Prostate gland (tissue), 2 donors: Measurements from ENCODE around the gene SEC11A. TPM values are rescaled to one million over a fixed set of nuclear protein-coding genes. Genes with fewer than 3 reads are reported as not detected.

Experiments
- DNase-seq: peaks from one replicate; pipeline ENCODE4 v3.0.0-alpha.2; 2019; ENCODE audit warnings: low spot score
- H3K27ac ChIP-seq, 2 donors: fragments of 200-600 bp; sonication (generic); 2 replicates each; pipeline ENCODE4 v1.5.1; 2017 to 2019
- H3K27me3 ChIP-seq: fragments of 200-600 bp; sonication (generic); replicated peaks from 2 replicates; pipeline ENCODE4 v1.5.1; 2019; ENCODE audit not compliant: insufficient read depth
- H3K36me3 ChIP-seq, 2 donors: fragments of 200-600 bp; sonication (generic); 1 replicate in 1 of 2; 2 replicates in 1 of 2; pipeline versions ENCODE4 v1.5.1 to v1.8.1; 2017 to 2019
- H3K4me1 ChIP-seq: fragments of 200-600 bp; sonication (generic); replicated peaks from 2 replicates; pipeline ENCODE4 v1.5.1; 2019
- H3K4me3 ChIP-seq, 2 donors: fragments of 200-600 bp; sonication (generic); 2 replicates each; pipeline ENCODE4 v1.5.1; 2017 to 2019
- H3K9me3 ChIP-seq: fragments of 200-600 bp; sonication (generic); 2 replicates; pipeline ENCODE4 v1.5.1; 2017
- POLR2A ChIP-seq: fragments of 450-650 bp; IDR thresholded peaks from one replicate; pipeline ENCODE4 v1.6.1; 2016; ENCODE audit warnings: antibody characterized with exemption, mild to moderate bottlenecking
- POLR2AphosphoS5 ChIP-seq: sonication (generic); formaldehyde crosslinking; IDR thresholded peaks from one replicate; pipeline ENCODE4 v1.6.1; 2017; ENCODE audit warnings: antibody characterized with exemption
- WGBS: methylation state at CpG from one replicate; pipeline ENCODE4 v1.1.5; 2018; 5-methylcytosine and 5-hydroxymethylcytosine counted together
- intact Hi-C: fragments of 100-400 bp; cut with DNase I; formaldehyde crosslinking; loops from one replicate; pipeline ENCODE4 v1.14.2; 2022
- total RNA-seq, 2 donors: library from RNA; depleted of rRNA; stranded (reverse); fragments of >200 nt; gene quantifications; one replicate each; pipeline ENCODE4 v1.1.0, GENCODE V29; 2016
- TF ChIP-seq, protein P1 (sequence below), 4 experiments: fragments of 200-600 bp in 2 of 4; fragments of 450-650 bp in 2 of 4; sonication (generic) in 2 of 4; IDR thresholded peaks; 1 replicate in 3 of 4; 2 replicates in 1 of 4; pipeline ENCODE4 v1.5.1; 2016 to 2019; ENCODE audit warnings: antibody characterized with exemption in 4 of 4, mild to moderate bottlenecking in 2 of 4, moderate library complexity in 2 of 4

The SEC11A gene
- total RNA-seq, 2 donors from 2014 or later = 91.2 to 115 TPM

DNA sequence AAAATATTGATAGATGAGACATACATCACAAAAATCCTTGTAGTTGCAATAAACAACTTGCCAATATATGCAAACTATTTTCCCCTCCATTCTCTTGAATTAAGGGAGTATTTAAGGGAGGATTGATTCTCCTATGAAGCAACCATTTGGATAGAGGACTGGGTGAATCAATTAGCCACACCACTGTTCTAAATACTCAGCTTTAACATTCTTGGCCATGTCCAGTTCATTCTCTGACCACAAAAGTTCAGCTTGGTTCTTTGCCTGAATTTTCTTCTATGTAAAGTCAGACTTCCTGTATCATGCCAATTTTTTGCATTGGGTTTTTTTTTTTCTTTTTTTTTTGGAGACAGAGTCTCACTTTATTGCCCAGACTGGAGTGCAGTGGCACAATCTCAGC lies 15.8 kb upstream of the SEC11A start:
- no peak for DNase-seq
- intact Hi-C loops = no loop called here
- TF ChIP-seq, protein P1, sequence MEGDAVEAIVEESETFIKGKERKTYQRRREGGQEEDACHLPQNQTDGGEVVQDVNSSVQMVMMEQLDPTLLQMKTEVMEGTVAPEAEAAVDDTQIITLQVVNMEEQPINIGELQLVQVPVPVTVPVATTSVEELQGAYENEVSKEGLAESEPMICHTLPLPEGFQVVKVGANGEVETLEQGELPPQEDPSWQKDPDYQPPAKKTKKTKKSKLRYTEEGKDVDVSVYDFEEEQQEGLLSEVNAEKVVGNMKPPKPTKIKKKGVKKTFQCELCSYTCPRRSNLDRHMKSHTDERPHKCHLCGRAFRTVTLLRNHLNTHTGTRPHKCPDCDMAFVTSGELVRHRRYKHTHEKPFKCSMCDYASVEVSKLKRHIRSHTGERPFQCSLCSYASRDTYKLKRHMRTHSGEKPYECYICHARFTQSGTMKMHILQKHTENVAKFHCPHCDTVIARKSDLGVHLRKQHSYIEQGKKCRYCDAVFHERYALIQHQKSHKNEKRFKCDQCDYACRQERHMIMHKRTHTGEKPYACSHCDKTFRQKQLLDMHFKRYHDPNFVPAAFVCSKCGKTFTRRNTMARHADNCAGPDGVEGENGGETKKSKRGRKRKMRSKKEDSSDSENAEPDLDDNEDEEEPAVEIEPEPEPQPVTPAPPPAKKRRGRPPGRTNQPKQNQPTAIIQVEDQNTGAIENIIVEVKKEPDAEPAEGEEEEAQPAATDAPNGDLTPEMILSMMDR (IDR thresholded peaks at IDR 0.05) = no peak
- TF ChIP-seq POLR2A (no peak), POLR2AphosphoS5 (no peak)
- H3K27me3 ChIP-seq = no peaks in the 10 kb centered on the region
- no peaks in the 10 kb centered on the region for H3K36me3 ChIP-seq
- H3K4me3 ChIP-seq = no peak overlapping the region
- H3K27ac ChIP-seq = no peak overlapping the region
- H3K9me3 ChIP-seq = no peaks in the 10 kb centered on the region
- no peaks in the 10 kb centered on the region for H3K4me1 ChIP-seq

GRCh38 chr15:84727429-84727828 lies 11.5 kb upstream of the SEC11A start:
- Histone ChIP-seq H3K4me1 (no peaks in the 10 kb centered on the region), H3K27me3 (no peaks in the 10 kb centered on the region), H3K4me3 (no peak overlapping the region), H3K36me3 (no peaks in the 10 kb centered on the region), H3K9me3 (no peaks in the 10 kb centered on the region), H3K27ac (no peak overlapping the region)
- DNase-seq = no peak
- 97% methylated on average over 6 of the region's 6 CpGs for WGBS
- intact Hi-C loops = no loop called here
- TF ChIP-seq POLR2AphosphoS5 = no peak
- TF ChIP-seq, protein P1 (IDR thresholded peaks at IDR 0.05) = no peak
- no peak for TF ChIP-seq POLR2A

- no peak overlapping the region for H3K27ac ChIP-seq
- WGBS = 13% methylated on average over 1 of the region's 1 CpG
- no peaks in the 10 kb centered on the region for H3K36me3 ChIP-seq
- H3K9me3 ChIP-seq = no peaks in the 10 kb centered on the region
- intact Hi-C loops = no loop called here
- no peak overlapping the region for H3K4me3 ChIP-seq
- no peaks in the 10 kb centered on the region for H3K27me3 ChIP-seq
- no peaks in the 10 kb centered on the region for H3K4me1 ChIP-seq
- DNase-seq = no peak
- TF ChIP-seq POLR2AphosphoS5 (no peak), POLR2A (no peak)
- TF ChIP-seq, protein P1 (IDR thresholded peaks at IDR 0.05) = no peak
These were observed 9.1 kb upstream of the SEC11A start for GRCh38 chr15:84725001-84725491.

DNA sequence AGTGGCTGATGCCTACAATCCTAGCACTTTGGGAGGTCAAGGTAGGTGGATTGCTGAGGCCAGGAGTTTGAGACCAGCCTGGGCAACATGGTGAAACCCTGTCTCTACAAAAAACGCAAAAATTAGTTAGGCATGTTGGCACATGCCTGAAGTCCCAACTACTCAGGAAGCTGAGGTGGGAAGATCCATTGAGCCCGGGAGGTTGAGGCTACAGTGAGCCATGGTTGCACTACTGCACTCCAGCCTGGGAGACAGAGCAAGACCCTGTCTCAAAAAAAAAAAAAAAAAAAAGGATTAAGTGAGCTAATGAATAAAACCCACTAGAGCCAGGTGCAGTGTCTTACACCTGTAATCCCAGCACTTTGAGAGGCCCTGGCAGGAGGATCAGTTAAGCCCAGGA lies 6.7 kb upstream of the SEC11A start:
- 48% methylated on average over 2 of the region's 2 CpGs for WGBS
- Histone ChIP-seq H3K4me1 (no peaks in the 10 kb centered on the region), H3K36me3 (no peaks in the 10 kb centered on the region), H3K4me3 (no peak overlapping the region), H3K27me3 (no peaks in the 10 kb centered on the region), H3K9me3 (no peaks in the 10 kb centered on the region), H3K27ac (no peak overlapping the region)
- TF ChIP-seq, protein P1 (IDR thresholded peaks at IDR 0.05) = no peak
- TF ChIP-seq POLR2A (no peak), POLR2AphosphoS5 (no peak)
- intact Hi-C loops = no loop called here
- no peak for DNase-seq

- DNase-seq = no peak
- no peak for TF ChIP-seq POLR2AphosphoS5
- WGBS = 54% methylated on average over 2 of the region's 2 CpGs
- Histone ChIP-seq H3K4me3 (no peak overlapping the region), H3K27ac (no peak overlapping the region), H3K36me3 (no peaks in the 10 kb centered on the region), H3K27me3 (no peaks in the 10 kb centered on the region), H3K9me3 (no peaks in the 10 kb centered on the region), H3K4me1 (no peaks in the 10 kb centered on the region)
- intact Hi-C loops = no loop called here
These were observed 5.4 kb upstream of the SEC11A start for GRCh38 chr15:84721371-84721770.
